ENCODE measurements around the gene APLF.
"Not testable (repeated sequence)": the region's sequence is repeated elsewhere in the genome, so short reads cannot be mapped to it uniquely, and the experiment has no call there.

Gene APLF

DNA sequence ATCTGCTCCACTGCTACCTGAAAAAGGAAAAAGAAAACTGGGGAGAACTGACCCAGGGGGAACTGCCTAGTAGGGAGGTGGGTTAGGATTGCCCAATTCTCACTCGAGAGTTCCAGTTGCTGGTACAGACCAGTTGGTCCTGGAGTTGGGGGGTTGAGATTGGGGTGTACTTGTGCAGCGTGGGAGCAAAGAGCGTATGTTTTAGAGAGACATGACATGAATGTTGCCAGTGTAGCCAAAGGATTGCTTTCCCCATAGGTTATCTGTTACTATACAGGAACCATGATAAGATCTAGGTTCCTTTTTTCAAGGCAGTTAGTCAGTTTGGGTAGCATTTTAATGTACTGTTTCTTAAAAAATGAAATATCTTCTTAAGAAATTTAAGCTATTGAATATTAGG, 68.6 kb downstream of the APLF start:
- no peak for DNase-seq

DNA sequence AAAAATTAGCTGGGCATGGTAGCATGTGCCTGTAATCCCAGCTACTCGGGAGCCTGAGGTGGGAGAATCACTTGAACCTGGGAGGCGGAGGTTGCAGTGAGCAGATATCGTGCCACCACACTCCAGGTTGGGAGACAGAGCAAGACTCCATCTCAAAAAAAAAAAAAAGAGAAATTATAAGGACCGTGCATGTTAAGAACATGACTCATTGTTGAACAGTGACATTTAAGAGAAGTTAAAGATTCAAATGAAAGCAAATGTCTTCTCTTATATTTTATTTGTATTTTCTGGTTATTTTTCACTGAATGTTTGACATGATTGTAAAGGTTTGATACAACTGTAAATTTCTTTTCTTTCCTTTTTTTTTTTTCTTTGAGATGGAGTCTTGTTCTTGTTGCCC, 69.6 kb downstream of the APLF start:
- DNase-seq = no peak

DNA sequence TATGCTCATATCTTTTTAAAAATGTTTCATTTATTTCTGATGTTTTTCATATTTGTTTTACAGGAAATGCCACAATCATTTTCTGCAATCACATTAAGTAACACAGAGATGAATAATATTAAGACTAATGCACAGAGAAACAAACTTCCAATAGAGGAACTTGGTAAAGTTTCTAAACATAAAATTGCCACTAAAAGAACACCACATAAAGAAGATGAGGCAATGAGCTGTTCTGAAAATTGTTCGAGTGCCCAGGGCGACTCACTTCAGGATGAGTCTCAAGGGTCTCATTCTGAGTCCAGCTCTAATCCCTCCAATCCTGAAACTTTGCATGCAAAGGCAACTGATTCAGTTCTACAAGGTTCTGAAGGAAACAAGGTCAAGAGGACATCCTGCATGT, 70.4 kb downstream of the APLF start:
- no peak for DNase-seq

DNA sequence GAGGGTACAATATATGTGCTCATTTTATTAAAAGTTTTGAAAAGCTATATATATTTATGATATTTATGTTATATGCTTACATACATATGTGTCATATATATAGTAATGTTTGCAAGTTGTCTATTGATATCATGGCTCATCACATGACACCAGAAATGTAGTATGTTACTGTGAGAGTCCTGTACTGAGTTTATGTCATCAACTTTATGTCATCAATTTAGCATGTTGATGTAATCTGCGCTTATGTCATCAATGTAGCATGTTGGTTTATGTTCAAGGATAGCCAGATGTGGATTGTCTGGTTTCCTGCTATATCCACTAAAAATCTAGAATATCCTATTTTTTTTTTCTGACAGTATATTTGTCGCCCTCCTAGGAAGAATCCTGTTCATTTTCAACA, 77.4 kb downstream of the APLF start:
- no peak for DNase-seq

DNA sequence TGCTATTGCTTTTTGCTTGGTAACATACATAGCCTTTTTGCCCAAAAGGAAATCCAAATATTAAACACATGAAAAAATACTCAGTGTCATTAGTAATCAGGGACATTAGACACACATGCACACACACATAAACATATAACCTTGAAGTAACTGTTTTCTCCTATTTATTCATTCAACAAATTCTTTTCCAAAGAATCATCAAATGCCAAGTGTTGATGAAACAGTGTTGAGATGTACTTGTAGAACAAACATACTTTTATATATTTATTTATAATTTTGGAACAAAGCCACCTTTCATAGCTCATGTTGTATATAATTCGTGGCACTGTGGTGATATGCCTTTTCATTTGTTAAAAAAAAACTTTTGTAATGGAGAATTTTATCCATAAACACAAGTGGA, 81.0 kb downstream of the APLF start:
- DNase-seq = no peak

DNA sequence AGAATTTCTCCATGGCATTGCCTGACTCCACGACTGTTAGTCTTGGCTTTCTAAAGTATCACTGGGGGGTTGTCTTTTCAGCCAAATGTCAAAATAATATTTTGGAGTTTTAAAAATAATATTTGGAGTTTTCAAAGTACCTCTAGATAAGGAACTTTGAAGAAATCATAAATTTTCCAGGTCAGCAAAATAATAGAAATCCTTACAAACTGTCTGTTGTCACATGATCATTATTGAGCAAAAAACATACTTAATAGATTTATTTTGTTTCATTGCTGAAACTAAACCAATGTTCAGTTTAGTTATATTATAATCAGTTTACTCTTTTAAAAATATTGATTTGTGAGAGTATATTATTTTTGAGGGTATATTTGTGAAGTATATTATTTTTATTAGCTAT, 85.7 kb downstream of the APLF start:
- DNase-seq = no peak

DNA sequence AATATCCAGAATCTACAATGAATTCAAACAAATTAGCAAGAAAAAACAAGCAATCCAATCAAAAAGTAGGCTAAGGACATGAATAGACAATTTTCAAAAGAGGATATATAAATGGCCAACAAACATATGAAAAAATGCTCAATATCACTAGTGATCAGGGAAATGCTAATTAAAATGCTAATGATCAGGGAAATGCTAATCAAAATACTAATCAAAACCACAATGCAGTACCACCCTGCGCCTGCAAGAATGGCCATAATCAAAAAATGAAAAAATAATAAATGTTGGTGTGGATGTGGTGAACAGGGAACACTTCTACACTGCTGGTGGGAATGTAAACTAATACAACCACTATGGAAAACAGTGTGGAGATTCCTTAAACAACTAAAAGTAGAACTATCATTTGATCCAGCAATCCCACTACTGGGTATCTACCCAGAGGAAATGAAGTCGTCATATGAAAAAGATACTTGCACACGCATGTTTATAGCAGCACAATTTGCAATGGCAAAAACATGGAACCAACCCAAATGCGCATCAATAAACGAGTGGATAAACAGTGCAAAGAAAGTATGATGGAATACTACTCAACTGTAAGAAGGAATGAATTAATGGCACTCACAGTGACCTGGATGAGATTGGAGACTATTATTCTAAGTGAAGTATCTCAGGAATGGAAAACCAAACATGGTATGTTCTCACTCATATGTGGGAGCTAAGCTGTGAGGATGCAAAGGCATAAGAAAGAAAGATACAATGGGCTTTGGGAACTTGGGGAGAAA, 88.2 kb downstream of the APLF start:
- not testable (repeated sequence) for DNase-seq

DNA sequence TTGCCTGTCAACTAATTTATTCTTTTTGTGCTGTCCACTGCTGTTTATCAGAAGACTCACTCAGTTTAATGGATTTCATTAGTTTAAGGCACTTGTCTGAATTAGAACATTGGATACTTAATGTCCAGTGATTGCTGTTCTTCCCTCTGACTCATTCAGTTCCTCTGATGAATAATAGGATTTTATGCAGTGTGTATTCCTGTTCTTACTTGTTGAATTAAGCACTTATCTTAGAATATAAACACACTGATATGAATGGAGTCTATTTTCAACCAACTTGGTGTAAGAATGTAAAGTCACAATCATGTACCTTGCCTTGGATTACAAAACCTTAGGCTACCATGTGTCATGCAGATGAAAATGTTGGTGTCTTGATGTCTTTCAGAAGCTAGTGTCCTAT, 89.0 kb downstream of the APLF start:
- DNase-seq = no peak

DNA sequence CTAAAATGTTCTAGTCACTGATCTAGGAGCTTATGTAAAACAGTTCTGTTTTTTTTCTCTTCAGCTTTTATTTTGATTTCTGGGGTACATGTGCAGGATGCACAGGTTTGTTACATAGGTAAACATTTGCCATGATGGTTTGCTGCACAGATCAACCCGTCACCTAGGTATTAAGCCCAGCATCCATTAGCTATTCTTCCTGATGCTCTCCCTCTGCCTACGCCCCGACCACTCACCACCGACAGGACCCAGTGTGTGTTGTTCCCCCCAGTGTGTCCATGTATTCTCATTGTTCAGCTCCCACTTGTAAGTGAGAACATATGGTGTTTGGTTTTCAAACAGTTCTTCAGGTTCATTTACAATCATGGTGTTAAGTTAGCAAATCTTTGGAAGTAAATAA, 91.2 kb downstream of the APLF start:
- DNase-seq = no peak

DNA sequence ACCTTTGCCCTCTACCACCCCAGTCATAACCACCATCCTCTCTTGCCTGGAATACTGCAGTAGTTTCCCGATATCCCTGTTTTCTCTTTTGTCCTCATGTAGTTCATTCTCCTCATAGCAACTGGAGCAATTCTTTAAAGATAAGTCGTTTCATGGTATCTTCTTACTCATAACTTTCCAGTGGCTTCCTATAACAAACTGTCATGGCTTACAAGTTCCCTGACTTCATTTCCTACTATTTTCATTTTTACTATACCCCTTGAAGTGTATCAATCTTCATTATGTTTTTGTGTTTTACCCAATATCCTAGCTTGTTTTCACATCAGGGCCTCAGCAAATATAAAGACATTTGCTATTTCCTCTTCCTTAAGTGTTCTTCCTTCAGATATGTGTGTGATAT, 92.3 kb downstream of the APLF start:
- DNase-seq = no peak

DNA sequence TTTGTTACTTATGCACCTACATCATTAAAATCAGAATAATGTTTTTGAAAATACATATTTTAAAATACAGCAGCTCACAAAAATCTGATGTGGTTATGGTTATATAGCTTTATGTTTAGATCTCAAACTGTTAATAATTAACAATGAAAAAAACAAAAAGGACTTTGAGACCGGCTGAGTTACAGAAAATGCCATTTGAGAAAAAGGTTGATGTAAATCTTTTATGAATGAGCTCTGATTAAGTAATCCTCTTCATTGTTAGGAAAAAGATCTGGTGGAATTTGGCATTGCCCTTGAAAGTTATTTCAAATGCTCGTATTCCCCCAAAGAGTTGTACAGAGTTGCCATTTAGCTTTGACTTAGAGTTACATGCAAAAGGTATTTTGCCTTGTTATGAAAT, 93.2 kb downstream of the APLF start:
- DNase-seq = no peak

DNA sequence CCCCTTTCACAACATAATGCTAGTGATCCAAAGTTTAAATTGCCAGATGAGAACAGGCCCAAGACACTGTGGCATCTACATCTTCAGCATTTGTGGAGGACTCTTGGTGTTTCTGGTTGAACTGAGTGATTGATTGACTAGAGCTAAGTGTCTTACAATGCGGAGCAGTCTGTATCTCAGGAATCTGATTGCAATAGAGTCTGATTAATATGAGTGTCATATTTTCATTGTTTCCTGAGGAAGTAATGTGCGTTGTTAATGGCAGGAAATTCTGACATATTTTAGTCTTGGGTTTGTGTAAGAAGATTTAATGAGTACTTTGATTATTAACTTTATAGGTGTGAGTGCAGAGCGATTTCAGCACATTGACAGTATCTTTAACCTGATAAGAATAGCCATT, 94.0 kb downstream of the APLF start:
- DNase-seq = no peak

DNA sequence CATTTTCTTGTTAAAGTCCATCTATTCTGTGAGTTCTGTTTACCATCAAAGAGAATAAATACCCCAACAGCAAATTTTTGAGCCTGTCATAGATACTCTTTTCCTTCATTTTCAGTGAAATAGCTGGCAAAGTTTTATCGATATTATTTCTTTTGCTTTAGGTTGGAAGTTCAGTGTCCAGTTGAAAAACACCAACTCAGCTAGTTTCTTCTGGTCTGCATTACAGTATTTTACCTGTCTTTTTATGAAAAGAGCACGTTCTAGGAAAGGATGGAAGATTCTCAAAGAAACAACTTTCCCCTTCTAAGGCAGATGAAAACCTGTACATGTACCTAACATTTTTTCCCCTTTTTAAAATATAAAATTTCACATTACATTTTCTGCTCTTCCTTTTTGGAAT, 95.5 kb downstream of the APLF start:
- no peak for DNase-seq

DNA sequence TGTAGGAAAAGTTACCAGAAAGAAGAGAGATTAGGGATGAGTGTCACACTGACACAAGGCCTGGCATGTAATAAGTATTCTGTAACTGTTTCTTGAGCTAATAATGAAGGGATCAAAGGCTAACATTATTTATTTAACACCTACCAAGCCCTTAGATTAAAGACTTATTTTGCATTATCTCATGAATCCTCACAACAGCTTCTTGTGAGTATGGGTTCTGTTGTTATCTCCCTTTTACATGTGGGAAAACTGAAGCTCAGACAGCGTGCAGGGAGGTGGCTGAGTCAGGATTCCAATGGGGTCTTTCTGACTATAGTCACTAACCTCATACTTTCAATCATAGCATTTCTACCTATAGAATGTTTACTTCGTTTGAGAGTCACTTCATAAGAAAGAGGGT, 97.0 kb downstream of the APLF start:
- DNase-seq = no peak

DNA sequence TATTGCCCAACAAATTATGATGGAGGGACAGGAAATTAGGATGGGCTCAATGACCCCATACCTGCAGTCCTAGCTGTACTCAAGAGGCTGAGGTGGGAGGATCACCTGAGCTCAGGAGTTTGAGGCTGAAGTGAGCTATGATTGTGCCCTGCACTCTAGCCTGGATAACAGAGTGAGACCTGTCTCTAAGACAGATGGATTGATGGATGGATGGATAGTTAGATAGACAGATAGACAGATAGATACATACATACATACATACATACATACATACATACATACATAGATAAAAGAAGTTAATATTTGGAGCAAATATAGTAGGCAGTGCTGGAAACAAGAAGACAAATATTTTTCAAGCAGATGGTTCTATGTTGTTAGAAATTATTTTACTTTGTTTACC, 97.9 kb downstream of the APLF start:
- no peak for DNase-seq

DNA sequence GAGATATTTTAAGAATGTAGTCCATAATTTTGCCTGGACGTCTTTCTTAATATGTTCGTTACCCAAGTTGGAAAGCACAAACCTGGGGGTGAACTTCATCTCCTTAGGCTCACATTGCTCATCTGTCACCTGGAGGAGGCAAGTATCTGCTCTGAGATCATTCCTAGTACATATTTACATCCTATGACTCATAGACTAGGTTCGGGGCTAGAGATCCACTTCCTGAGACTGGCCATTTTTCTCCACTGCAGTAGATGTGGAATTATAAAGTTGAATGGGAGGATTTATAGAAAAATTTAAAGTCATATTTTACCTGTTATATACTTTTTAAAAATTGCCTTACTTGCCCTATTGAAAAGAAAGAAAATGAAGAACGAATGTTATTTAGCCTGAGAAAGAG, 98.5 kb downstream of the APLF start:
- DNase-seq = no peak

DNA sequence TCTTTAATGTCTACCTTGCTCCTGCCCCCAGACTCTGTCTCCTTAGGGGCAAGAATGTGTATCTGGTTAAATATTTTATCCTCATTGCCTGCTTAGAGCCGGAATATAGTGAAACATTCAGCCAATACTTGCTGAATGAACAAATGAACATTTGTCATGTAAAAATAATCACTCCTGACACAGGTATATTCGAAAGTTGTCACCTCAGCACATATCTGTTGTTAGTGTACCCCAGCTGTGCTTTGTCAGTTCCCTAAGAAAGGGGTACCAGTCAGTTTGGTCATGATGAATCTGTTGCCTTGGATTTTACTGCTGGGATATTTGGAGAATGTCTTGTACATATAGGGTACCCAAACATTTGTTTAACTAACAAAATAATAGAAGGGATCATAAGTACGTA, 99.0 kb downstream of the APLF start:
- DNase-seq = no peak

DNA sequence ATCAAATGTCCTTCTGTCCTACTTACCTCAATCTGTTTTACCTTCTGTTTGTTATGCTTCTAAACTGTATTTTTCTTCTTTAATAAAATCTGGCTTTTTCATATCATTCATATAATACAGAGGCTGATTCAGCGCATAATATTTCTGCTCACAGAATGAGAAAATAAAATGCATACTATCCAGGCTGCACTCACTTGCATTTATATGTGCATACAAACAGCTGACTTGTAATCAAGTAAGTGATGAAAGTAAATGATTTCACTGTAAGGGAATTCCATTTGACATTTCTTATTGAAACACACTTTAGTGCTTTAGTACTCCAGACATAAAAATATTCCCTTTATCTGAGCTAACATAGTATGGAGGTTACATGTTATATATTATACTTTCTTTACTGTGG, 100.7 kb downstream of the APLF start:
- DNase-seq = no peak

DNA sequence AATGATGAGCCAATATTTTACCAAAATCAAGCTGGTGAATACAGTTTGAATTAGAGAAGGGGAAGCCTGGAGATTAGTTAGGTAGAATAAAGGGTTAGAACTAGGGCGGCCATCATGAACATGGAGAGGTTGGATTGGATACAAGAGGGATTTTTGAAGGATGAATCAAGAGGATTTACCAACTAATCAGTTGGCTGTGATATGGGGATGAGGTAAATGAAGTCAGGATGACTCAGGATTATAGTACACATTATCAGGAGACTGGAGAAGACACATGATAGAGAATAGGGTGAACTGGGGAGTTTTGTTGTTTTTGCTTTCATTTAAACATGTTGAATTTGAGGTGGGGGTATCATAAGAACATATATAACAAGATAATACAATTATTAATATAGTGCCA, 102.2 kb downstream of the APLF start:
- DNase-seq = no peak

DNA sequence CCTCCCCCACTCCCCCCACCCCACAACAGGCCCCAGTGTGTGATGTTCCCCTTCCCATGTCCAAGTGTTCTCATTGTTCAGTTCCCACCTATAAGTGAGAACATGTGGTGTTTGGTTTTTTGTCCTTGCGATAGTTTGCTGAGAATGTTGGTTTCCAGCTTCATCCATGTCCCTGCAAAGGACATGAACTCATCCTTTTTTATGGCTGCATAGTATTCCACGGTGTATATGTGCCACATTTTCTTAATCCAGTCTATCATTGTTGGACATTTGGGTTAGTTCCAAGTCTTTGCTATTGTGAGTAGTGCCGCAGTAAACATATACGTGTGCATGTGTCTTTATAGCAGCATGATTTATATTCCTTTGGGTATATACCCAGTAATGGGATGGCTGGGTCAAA, 103.0 kb downstream of the APLF start:
- not testable (repeated sequence) for DNase-seq

DNA sequence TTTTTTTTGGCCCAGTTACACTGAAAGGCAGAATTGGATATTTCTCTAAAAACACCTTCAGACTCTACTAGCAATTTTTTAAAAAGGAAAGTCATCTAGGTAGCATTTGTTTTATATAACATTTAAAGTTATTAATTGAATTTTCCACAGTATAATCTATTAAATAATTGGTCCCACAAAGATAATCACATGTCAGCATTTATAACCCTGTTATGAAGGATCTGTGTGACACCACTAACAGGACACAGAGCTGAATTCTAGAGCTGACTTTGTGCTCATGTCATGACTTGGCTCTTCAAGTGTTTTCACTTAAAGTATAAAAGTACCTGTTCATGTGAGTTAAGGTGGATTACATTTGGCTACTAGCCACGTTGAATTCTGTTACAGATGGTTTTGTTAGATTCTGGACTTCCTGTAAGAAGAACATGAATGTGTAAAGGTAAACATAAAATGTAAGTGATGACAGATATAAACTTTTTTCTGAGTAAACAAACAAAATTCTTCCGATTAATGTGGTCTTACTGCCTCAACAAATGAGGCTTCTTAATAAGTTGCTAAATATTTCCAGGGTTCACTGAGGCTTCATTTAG, 106.9 kb downstream of the APLF start:
- DNase-seq = no peak

DNA sequence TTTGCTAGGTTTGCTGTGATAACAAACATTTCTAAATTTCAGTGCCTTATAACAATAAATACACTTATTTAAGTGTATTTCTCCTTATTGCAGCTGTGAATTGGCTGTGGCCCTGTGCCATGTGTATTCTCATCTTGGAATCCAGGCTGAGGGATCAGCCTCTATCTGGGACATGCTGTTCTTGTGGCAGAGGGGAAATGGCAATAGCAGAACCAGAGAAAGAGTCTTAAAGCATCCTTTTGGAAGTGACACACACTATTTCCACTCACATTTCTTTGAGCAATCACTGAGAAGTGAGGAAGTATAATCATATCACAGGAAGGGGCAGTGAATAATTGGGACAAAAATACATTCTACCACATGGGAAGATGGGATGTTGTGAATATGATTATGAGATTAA, 109.8 kb downstream of the APLF start:
- DNase-seq = no peak

DNA sequence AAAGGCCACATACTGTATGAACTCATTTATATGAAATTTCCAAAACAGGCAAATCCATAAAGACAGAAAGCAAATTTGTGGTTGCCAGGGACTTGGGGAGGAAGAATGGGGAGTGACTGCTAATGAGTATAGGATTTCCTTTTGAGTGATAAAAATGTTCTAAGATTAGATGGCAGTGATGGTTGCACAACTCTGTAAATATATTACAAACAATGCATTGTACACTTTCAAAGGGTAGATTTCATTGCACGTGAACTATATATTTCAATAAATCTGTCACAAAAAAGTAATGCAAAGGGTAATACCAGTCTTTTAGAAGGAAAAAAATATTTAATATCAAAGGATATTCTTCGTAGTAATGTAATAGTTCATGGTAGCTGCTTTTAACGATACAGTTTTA, 112.3 kb downstream of the APLF start:
- DNase-seq = no peak

DNA sequence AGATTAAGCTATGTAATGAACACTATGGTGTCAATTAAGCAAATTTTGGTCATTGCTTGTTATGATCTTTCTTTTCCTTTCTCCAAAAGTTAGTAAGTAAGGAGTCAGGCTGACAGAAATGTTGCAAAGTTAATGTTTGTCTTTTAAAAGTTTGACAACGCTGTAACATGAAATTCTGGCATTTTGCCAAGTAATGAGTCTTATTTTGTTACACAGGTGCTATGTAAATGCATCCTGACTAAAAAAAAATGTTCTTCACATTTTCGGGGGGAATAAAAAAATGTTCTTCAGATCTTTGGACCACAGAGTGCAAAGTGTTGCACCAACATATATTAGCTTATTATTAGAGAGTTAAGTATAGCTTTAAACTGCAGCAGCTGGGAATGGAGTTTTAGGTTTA, 121.2 kb downstream of the APLF start:
- no peak for DNase-seq

DNA sequence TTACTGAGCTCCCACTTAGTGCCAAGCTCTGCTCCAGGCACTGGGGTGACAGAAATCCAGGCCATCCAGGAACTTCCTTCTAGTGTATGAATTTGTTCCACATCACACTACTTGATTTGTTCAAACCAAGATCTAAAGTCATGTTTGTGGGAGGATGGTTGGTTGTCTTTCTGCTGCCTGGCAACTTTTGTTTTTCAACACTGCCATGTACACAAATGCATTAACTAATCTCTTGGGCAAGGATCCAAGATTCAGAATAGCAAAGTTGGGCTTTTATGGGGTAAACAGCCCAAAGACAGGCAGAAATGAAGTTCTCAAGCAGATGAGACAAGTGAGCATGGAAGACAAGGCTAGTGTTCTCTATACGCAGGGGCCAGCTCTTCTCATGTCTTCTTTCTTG, 122.6 kb downstream of the APLF start:
- no peak for DNase-seq
